NB4 (cell line): ENCODE results near the gene LGR5.
"Not testable (repeated sequence)": the region's sequence is repeated elsewhere in the genome, so short reads cannot be mapped to it uniquely, and the experiment has no call there.

Experiments
- MYC ChIP-seq: IDR thresholded peaks from 2 replicates; pipeline ENCODE4 v1.6.1; 2011; ENCODE audit warnings: low read depth, low read length
- POLR2A ChIP-seq: IDR thresholded peaks from 2 replicates; pipeline ENCODE4 v1.6.1; 2011; ENCODE audit warnings: mild to moderate bottlenecking; ENCODE audit not compliant: insufficient read length; ENCODE audit errors: extremely low read depth
- TF ChIP-seq, protein P1 (sequence below): IDR thresholded peaks from one replicate; pipeline ENCODE4 v1.5.1; 2012; ENCODE audit warnings: low read depth, low read length
- TF ChIP-seq, protein P2 (sequence below): IDR thresholded peaks from 2 replicates; pipeline ENCODE4 v1.6.1; 2011; ENCODE audit warnings: low read depth, low read length

GRCh38 chr12:71490844-71491243 is 51.2 kb downstream of the LGR5 start:
- not testable (repeated sequence) for TF ChIP-seq POLR2A, MYC
- TF ChIP-seq, protein P1, sequence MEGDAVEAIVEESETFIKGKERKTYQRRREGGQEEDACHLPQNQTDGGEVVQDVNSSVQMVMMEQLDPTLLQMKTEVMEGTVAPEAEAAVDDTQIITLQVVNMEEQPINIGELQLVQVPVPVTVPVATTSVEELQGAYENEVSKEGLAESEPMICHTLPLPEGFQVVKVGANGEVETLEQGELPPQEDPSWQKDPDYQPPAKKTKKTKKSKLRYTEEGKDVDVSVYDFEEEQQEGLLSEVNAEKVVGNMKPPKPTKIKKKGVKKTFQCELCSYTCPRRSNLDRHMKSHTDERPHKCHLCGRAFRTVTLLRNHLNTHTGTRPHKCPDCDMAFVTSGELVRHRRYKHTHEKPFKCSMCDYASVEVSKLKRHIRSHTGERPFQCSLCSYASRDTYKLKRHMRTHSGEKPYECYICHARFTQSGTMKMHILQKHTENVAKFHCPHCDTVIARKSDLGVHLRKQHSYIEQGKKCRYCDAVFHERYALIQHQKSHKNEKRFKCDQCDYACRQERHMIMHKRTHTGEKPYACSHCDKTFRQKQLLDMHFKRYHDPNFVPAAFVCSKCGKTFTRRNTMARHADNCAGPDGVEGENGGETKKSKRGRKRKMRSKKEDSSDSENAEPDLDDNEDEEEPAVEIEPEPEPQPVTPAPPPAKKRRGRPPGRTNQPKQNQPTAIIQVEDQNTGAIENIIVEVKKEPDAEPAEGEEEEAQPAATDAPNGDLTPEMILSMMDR = not testable (repeated sequence)
- TF ChIP-seq, protein P2, sequence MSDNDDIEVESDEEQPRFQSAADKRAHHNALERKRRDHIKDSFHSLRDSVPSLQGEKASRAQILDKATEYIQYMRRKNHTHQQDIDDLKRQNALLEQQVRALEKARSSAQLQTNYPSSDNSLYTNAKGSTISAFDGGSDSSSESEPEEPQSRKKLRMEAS = not testable (repeated sequence)
